GM18858 (cell line): ENCODE results near the gene TNK1.
"Not testable (repeated sequence)": the region's sequence is repeated elsewhere in the genome, so short reads cannot be mapped to it uniquely, and the experiment has no call there.

Experiments used
- ATAC-seq: cut with Tn5 transposase; IDR thresholded peaks from one replicate; pipeline ENCODE4 v1.9.1; 2021; ENCODE audit not compliant: unreplicated experiment

TNK1 gene

DNA sequence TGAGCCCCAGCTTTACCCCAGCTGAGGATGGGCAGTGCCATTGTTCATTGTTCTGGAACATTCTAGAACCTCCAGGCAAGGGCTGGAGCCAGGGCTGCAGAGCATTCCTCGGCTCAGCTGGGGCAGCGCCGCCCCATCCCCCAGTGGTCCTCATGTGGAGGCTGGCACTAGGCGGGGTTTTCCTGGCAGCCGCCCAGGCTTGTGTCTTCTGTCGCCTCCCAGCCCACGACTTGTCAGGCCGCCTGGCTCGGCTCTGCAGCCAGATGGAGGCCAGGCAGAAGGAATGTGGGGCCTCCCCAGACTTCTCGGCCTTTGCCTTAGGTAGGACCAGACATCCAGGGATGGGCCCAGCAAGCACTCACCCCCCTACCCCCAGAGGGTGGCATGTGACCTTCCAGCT lies 25.8 kb upstream of the TNK1 start, which contains the start of gene TMEM95:
TMEM95 (plus strand) TSS at position 104 of the 400 bp plus-strand sequence; CDS start at position 153, 49 bp downstream.
- ATAC-seq = no peak

GRCh38 chr17:7355573-7355972 lies 25.3 kb upstream of the TNK1 start:
- ATAC-seq = no peak

GRCh38 chr17:7356072-7356549 lies 24.8 kb upstream of the TNK1 start:
- ATAC-seq = no peak

GRCh38 chr17:7356756-7357155 lies 24.1 kb upstream of the TNK1 start:
- ATAC-seq = no peak

DNA sequence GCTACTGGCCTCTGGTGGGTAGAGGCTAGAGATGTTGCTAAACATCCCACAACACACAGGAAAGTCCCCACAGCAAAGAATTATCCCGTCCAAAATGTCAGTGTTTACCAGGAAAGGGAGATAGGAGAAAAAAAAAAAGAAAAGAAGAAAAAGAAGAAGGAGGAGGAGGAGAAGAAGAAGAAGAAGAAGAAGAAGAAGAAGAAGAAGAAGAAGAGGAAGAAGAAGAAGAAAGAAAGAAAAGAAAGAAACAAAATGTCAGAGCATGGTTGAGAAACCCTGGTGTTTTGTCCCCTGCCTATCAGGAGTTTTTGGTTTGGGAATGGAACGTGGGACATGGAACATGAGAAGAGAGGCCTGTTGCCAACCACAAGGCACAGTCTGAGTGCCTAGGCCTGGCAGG lies 23.5 kb upstream of the TNK1 start:
- no peak for ATAC-seq

DNA sequence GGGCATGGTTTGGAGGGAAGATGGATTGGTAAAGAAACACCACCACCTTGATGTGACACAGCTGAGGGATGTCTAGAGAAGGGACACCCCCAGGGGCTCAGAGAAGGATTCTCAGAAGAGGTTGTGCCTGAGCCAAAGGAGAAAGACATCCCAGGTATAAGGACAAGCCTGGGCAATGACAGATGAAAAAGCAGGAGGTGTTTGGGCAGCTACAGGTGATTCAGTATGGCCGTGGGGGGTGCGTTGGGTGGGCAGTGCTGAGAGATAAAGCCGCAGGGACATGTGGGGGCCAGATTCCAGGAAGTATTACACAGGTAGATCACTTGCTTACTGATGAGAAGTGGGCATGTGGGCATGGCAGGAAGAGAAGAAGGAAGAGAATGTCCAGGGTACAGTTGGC lies 19.0 kb upstream of the TNK1 start:
- ATAC-seq = no peak

DNA sequence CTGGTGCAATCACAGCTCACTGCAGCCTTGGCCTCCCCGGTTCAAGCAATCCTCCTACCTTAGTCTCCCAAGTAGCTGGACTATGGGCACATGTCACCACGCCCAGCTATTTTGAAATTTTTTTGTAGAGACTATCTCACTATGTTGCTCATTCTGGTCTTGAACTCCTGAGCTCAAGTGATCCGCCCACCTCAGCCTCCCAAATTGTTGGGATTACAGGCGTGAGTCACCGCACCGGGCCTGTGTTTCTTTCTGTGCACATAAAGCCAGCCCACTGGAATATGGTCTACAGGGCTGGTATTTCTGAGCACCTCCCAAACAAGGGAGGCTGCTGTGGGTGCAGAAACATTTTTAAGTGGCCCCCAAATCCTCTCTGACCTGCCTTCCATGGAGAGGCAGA lies 17.6 kb upstream of the TNK1 start:
- ATAC-seq = no peak

- not testable (repeated sequence) for ATAC-seq
Measured at GRCh38 chr17:7365963-7366362, 14.9 kb upstream of the TNK1 start.

DNA sequence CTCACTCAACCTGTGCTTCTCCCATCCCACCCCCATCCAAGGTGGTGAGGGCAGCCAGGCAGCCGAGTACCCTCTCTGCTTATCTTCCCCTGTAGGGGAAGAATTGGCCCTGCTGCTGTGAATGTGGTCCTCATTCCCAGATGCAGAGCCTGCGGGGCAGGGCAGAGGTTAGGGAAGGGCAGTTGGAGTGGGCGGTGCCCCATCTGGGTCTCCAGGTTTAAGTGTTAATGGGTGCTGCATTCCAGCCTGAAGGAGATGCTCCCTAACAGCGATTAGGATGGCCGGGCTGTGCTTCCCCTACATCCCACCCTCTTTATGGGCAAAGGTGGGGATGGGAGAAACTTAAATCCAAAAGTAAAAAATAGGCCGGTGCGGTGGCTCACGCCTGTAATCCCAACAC lies 13.8 kb upstream of the TNK1 start:
- no peak for ATAC-seq

- ATAC-seq = no peak
Measured at GRCh38 chr17:7367918-7368598, 12.8 kb upstream of the TNK1 start.

GRCh38 chr17:7368599-7368994 lies 12.3 kb upstream of the TNK1 start:
- not testable (repeated sequence) for ATAC-seq

GRCh38 chr17:7369825-7370224 lies 11.1 kb upstream of the TNK1 start:
- ATAC-seq = no peak

DNA sequence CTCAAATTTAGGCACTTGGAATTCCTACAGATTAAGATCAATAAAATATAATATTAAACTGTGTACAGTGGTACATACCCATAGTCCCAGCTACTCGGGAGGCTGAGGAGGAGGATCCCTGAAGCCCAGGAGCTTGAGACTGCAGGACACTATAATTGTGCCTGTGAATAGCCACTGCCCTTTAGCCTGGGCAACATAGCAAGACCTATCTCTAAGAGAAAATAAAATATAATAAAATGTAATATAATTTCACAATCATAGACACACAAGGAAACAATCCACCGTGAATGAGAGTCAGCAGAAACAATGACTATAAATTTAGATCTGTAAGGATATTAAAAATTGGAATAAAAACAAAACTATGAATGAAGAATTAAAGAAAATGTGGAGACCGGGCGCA lies 10.0 kb upstream of the TNK1 start:
- no peak for ATAC-seq

GRCh38 chr17:7374353-7374752 lies 6.5 kb upstream of the TNK1 start:
- ATAC-seq = no peak

GRCh38 chr17:7379134-7379533 lies 1.8 kb upstream of the TNK1 start:
- no peak for ATAC-seq

DNA sequence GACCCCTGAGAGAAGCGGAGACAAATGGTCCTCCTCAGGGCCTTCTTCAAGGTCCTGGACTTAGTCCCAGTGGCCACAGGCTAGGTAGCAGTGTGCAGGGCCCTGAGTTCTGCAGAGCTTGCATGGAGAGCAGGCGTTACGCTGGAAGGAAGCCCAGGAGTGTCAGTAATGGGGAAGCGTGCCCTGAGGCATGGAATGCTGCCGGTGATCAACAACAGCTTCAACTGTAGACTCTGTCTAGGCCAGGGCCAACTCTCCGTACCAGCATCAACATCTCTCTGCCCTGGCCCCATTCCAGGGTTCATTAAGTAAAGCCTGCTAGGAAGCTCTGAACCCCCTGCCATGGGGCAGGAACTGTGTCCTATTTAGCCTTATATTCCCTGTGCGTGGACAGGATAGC lies 568 bp upstream of the TNK1 start:
- no peak for ATAC-seq

GRCh38 chr17:7382901-7383300 lies 2.0 kb downstream of the TNK1 start:
- no peak for ATAC-seq

GRCh38 chr17:7383371-7383741 lies 2.5 kb downstream of the TNK1 start:
- ATAC-seq = no peak

- peak; percentile 42 for ATAC-seq
Measured at GRCh38 chr17:7383742-7384488, 3.0 kb downstream of the TNK1 start.

GRCh38 chr17:7384489-7385081 lies 3.7 kb downstream of the TNK1 start:
- no peak for ATAC-seq

DNA sequence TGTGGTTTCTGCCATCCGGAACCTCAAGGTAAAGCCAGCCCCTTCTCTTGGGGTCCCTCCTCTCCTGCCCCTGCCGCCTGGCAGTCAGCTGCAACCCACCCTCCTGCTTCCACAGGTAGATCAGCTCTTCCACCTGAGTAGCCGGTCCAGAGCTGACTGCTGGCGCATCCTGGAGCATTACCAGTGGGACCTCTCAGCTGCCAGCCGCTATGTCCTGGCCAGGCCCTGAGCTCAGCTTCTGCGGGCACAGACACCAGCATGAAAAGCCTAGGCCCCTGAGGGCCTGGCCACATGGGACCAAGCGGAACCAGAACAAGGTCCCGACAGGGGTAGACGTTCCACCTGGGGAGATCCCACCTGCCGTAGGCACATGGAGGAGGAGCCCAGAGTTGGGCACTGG lies 8.0 kb downstream of the TNK1 start:
- ATAC-seq = no peak
